GM12865 (cell line): Measurements from ENCODE around the gene RELL2.

ENCODE experiments used
- DNase-seq: peaks from one replicate; pipeline ENCODE4 v3.0.0; 2010; ENCODE audit warnings: low read depth
- H3K4me3 ChIP-seq: 2 replicates; pipeline ENCODE4 v1.5.1; 2011; ENCODE audit warnings: mild to moderate bottlenecking, low read depth, low read length, control low read depth
- TF ChIP-seq, protein P1 (sequence below): IDR thresholded peaks from 2 replicates; pipeline ENCODE4 v1.5.1; 2011; ENCODE audit warnings: low read length, control low read depth, low read depth, inconsistent platforms; ENCODE audit not compliant: insufficient read depth; ENCODE audit errors: missing control alignments

Gene RELL2

DNA sequence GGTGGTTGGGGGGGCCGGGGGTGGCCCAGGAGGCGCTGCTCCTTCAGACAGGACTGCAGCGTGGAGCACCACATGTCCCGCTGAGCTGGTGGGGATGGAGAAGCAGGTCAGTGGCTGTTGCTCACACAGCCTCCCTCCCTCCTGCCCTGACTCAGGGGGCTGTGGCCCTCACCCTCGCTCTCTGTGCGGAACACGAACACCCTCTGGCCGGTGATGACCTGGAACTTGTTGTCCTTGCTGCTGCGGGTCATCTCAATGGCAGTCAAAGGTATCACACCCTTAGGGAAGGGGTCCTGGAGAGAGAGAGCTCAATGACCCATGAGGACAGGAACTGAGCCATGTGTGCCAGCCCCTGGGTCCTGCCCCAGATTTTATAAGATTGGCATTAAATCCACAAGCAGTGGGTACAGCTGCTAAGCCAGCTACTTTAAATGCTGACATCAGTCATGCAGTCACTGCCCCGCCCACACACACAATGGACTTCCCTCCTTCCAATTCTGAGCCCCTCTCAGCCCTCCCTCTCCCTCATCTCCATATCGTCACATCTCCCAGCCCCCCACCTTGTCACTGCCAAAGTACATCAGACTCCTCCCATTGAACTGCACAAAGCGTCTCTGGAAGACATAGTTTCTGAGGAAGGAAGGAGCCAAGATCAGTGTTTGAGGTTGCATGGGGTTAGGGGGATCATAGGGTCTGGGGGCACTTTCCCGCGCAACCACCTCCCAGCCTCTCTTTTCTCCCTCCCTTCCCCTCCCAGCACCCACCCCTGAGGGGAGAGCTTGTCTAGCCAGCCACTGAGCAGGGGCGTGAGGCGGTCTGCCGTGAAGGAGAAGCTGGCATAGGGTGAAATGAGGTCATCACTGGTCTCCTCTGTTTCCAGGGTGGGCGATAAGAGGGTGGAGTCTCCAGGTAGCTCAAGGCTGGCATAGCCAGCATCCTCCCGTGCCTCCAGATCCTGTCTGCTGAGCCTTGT is 36.3 kb downstream of the RELL2 start:
- TF ChIP-seq, protein P1, sequence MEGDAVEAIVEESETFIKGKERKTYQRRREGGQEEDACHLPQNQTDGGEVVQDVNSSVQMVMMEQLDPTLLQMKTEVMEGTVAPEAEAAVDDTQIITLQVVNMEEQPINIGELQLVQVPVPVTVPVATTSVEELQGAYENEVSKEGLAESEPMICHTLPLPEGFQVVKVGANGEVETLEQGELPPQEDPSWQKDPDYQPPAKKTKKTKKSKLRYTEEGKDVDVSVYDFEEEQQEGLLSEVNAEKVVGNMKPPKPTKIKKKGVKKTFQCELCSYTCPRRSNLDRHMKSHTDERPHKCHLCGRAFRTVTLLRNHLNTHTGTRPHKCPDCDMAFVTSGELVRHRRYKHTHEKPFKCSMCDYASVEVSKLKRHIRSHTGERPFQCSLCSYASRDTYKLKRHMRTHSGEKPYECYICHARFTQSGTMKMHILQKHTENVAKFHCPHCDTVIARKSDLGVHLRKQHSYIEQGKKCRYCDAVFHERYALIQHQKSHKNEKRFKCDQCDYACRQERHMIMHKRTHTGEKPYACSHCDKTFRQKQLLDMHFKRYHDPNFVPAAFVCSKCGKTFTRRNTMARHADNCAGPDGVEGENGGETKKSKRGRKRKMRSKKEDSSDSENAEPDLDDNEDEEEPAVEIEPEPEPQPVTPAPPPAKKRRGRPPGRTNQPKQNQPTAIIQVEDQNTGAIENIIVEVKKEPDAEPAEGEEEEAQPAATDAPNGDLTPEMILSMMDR = no peak
- no peak for DNase-seq
- no peak overlapping the region for H3K4me3 ChIP-seq

DNA sequence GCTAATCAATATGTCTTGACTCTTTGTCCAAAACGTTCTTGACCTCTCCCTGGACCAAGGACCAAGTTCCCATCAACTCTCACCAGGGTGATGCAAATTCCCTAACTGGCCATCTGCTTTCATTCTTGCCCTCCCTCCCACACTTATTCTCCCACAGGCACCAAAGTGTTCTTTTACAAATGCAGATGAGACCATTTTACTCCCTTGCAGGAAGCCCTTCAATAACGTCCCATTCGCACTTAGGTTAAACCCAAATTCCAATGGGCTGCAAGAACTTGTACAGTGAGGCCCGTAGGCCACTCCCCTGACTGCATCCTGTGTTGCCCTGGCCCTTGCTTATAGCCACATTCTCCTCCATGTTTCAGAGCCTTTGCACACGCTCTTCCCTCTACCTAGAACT is 38.0 kb downstream of the RELL2 start:
- TF ChIP-seq, protein P1 = no peak
- H3K4me3 ChIP-seq = no peak overlapping the region
- DNase-seq = no peak

GRCh38 chr5:141675672-141676071 is 38.9 kb downstream of the RELL2 start:
- TF ChIP-seq, protein P1 = no peak
- DNase-seq = no peak
- no peak overlapping the region for H3K4me3 ChIP-seq

GRCh38 chr5:141677415-141677814 is 40.6 kb downstream of the RELL2 start:
- no peak overlapping the region for H3K4me3 ChIP-seq
- DNase-seq = no peak
- TF ChIP-seq, protein P1 = peak; percentile 3

DNA sequence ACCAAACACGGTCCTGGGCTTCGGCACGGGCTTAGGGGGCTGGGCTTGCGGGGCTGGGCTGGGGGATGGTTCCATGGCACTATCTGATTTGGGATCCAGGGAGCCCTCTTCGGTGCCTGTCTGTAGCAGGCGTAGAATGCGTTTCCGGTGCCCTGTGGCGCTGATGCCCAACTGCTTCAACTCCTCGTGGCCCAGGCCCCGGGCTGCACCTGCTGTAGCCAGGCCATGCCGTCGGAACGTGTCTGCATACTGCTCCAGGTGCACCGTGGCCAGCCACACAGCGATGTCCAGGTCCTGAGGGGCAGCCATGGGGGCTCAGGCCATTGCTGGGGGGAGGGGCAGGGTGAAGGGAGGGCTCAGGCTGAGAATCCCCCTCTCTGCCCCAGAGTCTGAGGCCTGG is 43.4 kb downstream of the RELL2 start:
- no peak overlapping the region for H3K4me3 ChIP-seq
- DNase-seq = no peak
- TF ChIP-seq, protein P1 = no peak

- TF ChIP-seq, protein P1 = no peak
- no peak overlapping the region for H3K4me3 ChIP-seq
- DNase-seq = no peak
Observed at GRCh38 chr5:141680751-141681201, 44.0 kb downstream of the RELL2 start.
